NCI-H2227 (cell line): ENCODE results near the gene CNIH3.
"Not testable (repeated sequence)": the region's sequence is repeated elsewhere in the genome, so short reads cannot be mapped to it uniquely, and the experiment has no call there.

ENCODE experiments used
- DNase-seq: peaks from one replicate; lab custom pipeline; 2025; ENCODE audit not compliant: unreplicated experiment; lab: John Stamatoyannopoulos, UW

Gene CNIH3

GRCh38 chr1:224615861-224616755 lies at the start of gene CNIH3:
Gene CNIH3, plus strand, starts transcription at chr1:224616317. Its CDS starts 858 bp downstream, at chr1:224617175.
- DNase-seq: peak; percentile 82

- DNase-seq: not testable (repeated sequence)
Observed at GRCh38 chr1:224566492-224566891, 49.6 kb upstream of the CNIH3 start.

GRCh38 chr1:224569276-224569675 lies 46.8 kb upstream of the CNIH3 start:
- DNase-seq: no peak

- not testable (repeated sequence) for DNase-seq
Observed at GRCh38 chr1:224571975-224572374, 44.1 kb upstream of the CNIH3 start.

- DNase-seq: no peak
Observed at GRCh38 chr1:224579526-224579925, 36.6 kb upstream of the CNIH3 start.

GRCh38 chr1:224580006-224580405 lies 36.1 kb upstream of the CNIH3 start:
- DNase-seq: no peak

- DNase-seq: no peak
Observed at GRCh38 chr1:224582041-224582440, 34.1 kb upstream of the CNIH3 start.

GRCh38 chr1:224583774-224584173 lies 32.3 kb upstream of the CNIH3 start:
- DNase-seq: no peak

GRCh38 chr1:224585051-224585450 lies 31.1 kb upstream of the CNIH3 start:
- no peak for DNase-seq

GRCh38 chr1:224587051-224587450 lies 29.1 kb upstream of the CNIH3 start:
- no peak for DNase-seq

- DNase-seq: no peak
Observed at GRCh38 chr1:224588515-224588914, 27.6 kb upstream of the CNIH3 start.

- no peak for DNase-seq
Observed at GRCh38 chr1:224589006-224589405, 27.1 kb upstream of the CNIH3 start.

- no peak for DNase-seq
Observed at GRCh38 chr1:224591326-224591725, 24.8 kb upstream of the CNIH3 start.

GRCh38 chr1:224592636-224593582 lies 23.2 kb upstream of the CNIH3 start:
- no peak for DNase-seq

- no peak for DNase-seq
Observed at GRCh38 chr1:224594360-224594759, 21.8 kb upstream of the CNIH3 start.

GRCh38 chr1:224594851-224595250 lies 21.3 kb upstream of the CNIH3 start:
- DNase-seq: no peak

- no peak for DNase-seq
Observed at GRCh38 chr1:224605482-224606181, 10.5 kb upstream of the CNIH3 start.

GRCh38 chr1:224607188-224608148 lies 8.6 kb upstream of the CNIH3 start:
- DNase-seq: no peak

- no peak for DNase-seq
Observed at GRCh38 chr1:224609333-224609732, 6.8 kb upstream of the CNIH3 start.

GRCh38 chr1:224612246-224612645 lies 3.9 kb upstream of the CNIH3 start:
- DNase-seq: no peak
